ENCODE data around the gene ABLIM2.

The ABLIM2 gene

GRCh38 chr4:8198206-8198905, 39.7 kb upstream of the ABLIM2 start:
- H3K4me3 ChIP-seq (ENCODE audit: control insufficient read depth, low read depth, low read length): no peak overlapping the region
- no peak for DNase-seq (ENCODE audit: low read depth)

GRCh38 chr4:8197521-8197920, 38.9 kb upstream of the ABLIM2 start:
- no peak overlapping the region for H3K4me3 ChIP-seq (ENCODE audit: control insufficient read depth, low read depth, low read length)
- no peak for TF ChIP-seq CTCF (conservative IDR thresholded peaks at IDR 0.05; ENCODE audit: control insufficient read depth, insufficient read depth, low read depth, low read length)
- DNase-seq (ENCODE audit: low read depth): no peak

More at GRCh38 chr4:8198206-8198905, 39.7 kb upstream of the ABLIM2 start:
- no peak for TF ChIP-seq CTCF (conservative IDR thresholded peaks at IDR 0.05; ENCODE audit: control insufficient read depth, insufficient read depth, low read depth, low read length)

GRCh38 chr4:8195841-8196458, 37.3 kb upstream of the ABLIM2 start:
- no peak for DNase-seq (ENCODE audit: low read depth)
- TF ChIP-seq CTCF (conservative IDR thresholded peaks at IDR 0.05; ENCODE audit: control insufficient read depth, insufficient read depth, low read depth, low read length): no peak

GRCh38 chr4:8195431-8195830, 36.8 kb upstream of the ABLIM2 start:
- no peak for TF ChIP-seq CTCF (conservative IDR thresholded peaks at IDR 0.05; ENCODE audit: control insufficient read depth, insufficient read depth, low read depth, low read length)
- no peak for DNase-seq (ENCODE audit: low read depth)

More at GRCh38 chr4:8195841-8196458, 37.3 kb upstream of the ABLIM2 start:
- H3K4me3 ChIP-seq (ENCODE audit: control insufficient read depth, low read depth, low read length): no peak overlapping the region

GRCh38 chr4:8194306-8195242, 36.0 kb upstream of the ABLIM2 start:
- DNase-seq (ENCODE audit: low read depth): no peak
- TF ChIP-seq CTCF (conservative IDR thresholded peaks at IDR 0.05; ENCODE audit: control insufficient read depth, insufficient read depth, low read depth, low read length): no peak
- no peak overlapping the region for H3K4me3 ChIP-seq (ENCODE audit: control insufficient read depth, low read depth, low read length)

More at GRCh38 chr4:8195431-8195830, 36.8 kb upstream of the ABLIM2 start:
- H3K4me3 ChIP-seq (ENCODE audit: control insufficient read depth, low read depth, low read length): no peak overlapping the region

Data from fibroblast of mammary gland (primary cell).